Right cardiac atrium (tissue), 5 donors: ENCODE results near the gene TTLL5. TPM values are rescaled to one million over a fixed set of nuclear protein-coding genes. Genes with fewer than 3 reads are reported as not detected.
"Not testable (repeated sequence)": the region's sequence is repeated elsewhere in the genome, so short reads cannot be mapped to it uniquely, and the experiment has no call there.

Experiments
- ATAC-seq, 2 donors: fragments of 200-7000 bp; cut with Tn5 transposase; one replicate each; pipeline versions ENCODE4 v1.8.0 to v1.9.1; 2020; ENCODE audit warnings: moderate library complexity in 2 of 2, mild to moderate bottlenecking in 1 of 2
- DNase-seq, 3 donors: peaks; one replicate each; pipeline ENCODE4 v3.0.0-alpha.2; 2020
- H3K27ac ChIP-seq: one replicate; pipeline ENCODE4 v1.5.1; 2013; ENCODE audit warnings: mild to moderate bottlenecking, low read length, control low read depth, moderate library complexity
- H3K27me3 ChIP-seq: one replicate; pipeline ENCODE4 v1.6.1; 2013; ENCODE audit not compliant: control insufficient read depth, insufficient read depth
- H3K4me1 ChIP-seq: one replicate; pipeline ENCODE4 v1.6.1; 2013; ENCODE audit warnings: low read length; ENCODE audit not compliant: control insufficient read depth, insufficient read depth
- H3K4me3 ChIP-seq: one replicate; pipeline ENCODE4 v1.5.1; 2013; ENCODE audit warnings: low read length, control low read depth
- H3K9me3 ChIP-seq: one replicate; pipeline ENCODE4 v1.6.1; 2013; ENCODE audit warnings: low read length; ENCODE audit not compliant: control insufficient read depth
- WGBS: extraction: QIAGEN DNeasy Blood & Tissue Kit; methylation state at CpG from one replicate; pipeline ENCODE4 v1.1.7; 2013; 5-methylcytosine and 5-hydroxymethylcytosine counted together
- intact Hi-C, 4 donors: fragments of 100-400 bp; cut with DNase I; formaldehyde crosslinking; loops; one replicate each; pipeline versions ENCODE4 v1.11.0 to v1.14.0; 2022 to 2023
- polyA plus RNA-seq: library from polyadenylated mRNA; stranded (reverse); fragments of 200-250 nt; gene quantifications from one replicate; pipeline ENCODE4 v1.2.3, GENCODE V29; 2013
- total RNA-seq, 4 donors: library from RNA; stranded (reverse); fragmentation: NEBNext Ultra II Directional; extraction: Animal tissue kit (Norgen Biotek cat#: 25700); gene quantifications; one replicate each; pipeline ENCODE4 v1.2.1, GENCODE V29; 2021
- donor health status: healthy with polysubstance abuse.
- donor health status: DM: no; HTN: yes; CAD: no.
- donor health status: DM: no; HTN: no; CAD: no.
- donor health status: DM: no; HTN: yes; CAD: no; lungs with severe emphysema.
- donor health status: DM: yes; HTN: yes; CAD: no.

TTLL5 gene
- total and polyA plus RNA-seq, 5 donors, result 8.0 to 22.2 (median 20.0) TPM

- ATAC-seq, result peak in 1 of 2 donors; percentile 40
- Histone ChIP-seq H3K4me3 (no peak overlapping the region), H3K27ac (no peak overlapping the region), H3K9me3 (no peaks in the 10 kb centered on the region), H3K4me1 (no peaks in the 10 kb centered on the region), H3K27me3 (no peaks in the 10 kb centered on the region)
- intact Hi-C loops, result no loop called here
- WGBS, result 61% methylated on average over 2 of the region's 2 CpGs
- no peak for DNase-seq
Measured at GRCh38 chr14:75667099-75667765, 6.2 kb downstream of the TTLL5 start.

- Histone ChIP-seq H3K27ac (no peak overlapping the region), H3K9me3 (no peaks in the 10 kb centered on the region), H3K4me3 (no peak overlapping the region), H3K27me3 (no peaks in the 10 kb centered on the region), H3K4me1 (no peaks in the 10 kb centered on the region)
- intact Hi-C loops, result no loop called here
- ATAC-seq (no peak), DNase-seq (no peak)
- 94% methylated on average over 1 of the region's 1 CpG for WGBS
Measured at GRCh38 chr14:75672605-75673192, 11.7 kb downstream of the TTLL5 start.

- DNase-seq, result no peak
- no peak for ATAC-seq
- Histone ChIP-seq H3K4me3 (no peak overlapping the region), H3K27ac (no peak overlapping the region), H3K27me3 (no peaks in the 10 kb centered on the region), H3K4me1 (no peaks in the 10 kb centered on the region), H3K9me3 (no peaks in the 10 kb centered on the region)
- intact Hi-C loops, result no loop called here
- 97% methylated on average over 4 of the region's 4 CpGs for WGBS
Measured at GRCh38 chr14:75673345-75674035, 12.4 kb downstream of the TTLL5 start.

GRCh38 chr14:75675265-75675960, 14.4 kb downstream of the TTLL5 start:
- H3K27ac ChIP-seq, result no peak overlapping the region
- no peak for DNase-seq
- H3K27me3 ChIP-seq, result no peaks in the 10 kb centered on the region
- H3K4me1 ChIP-seq, result no peaks in the 10 kb centered on the region
- no peak for ATAC-seq
- H3K4me3 ChIP-seq, result no peak overlapping the region
- no peaks in the 10 kb centered on the region for H3K9me3 ChIP-seq
- 69% methylated on average over 2 of the region's 2 CpGs for WGBS
- intact Hi-C loops, result no loop called here

- H3K27ac ChIP-seq, result no peak overlapping the region
- DNase-seq (no peak), ATAC-seq (no peak)
- no peaks in the 10 kb centered on the region for H3K9me3 ChIP-seq
- no peaks in the 10 kb centered on the region for H3K27me3 ChIP-seq
- 94% methylated on average over 2 of the region's 2 CpGs for WGBS
- intact Hi-C loops, result no loop called here
- no peaks in the 10 kb centered on the region for H3K4me1 ChIP-seq
- no peak overlapping the region for H3K4me3 ChIP-seq
Measured at GRCh38 chr14:75685910-75686309, 24.9 kb downstream of the TTLL5 start.

GRCh38 chr14:75689012-75689411, 28.0 kb downstream of the TTLL5 start:
- Histone ChIP-seq H3K4me1 (no peaks in the 10 kb centered on the region), H3K27ac (no peak overlapping the region), H3K27me3 (no peaks in the 10 kb centered on the region), H3K4me3 (no peak overlapping the region), H3K9me3 (no peaks in the 10 kb centered on the region)
- ATAC-seq (peak in 1 of 2 donors; percentile 55), DNase-seq (peak in 2 of 3 donors; percentile 51 to 64)
- intact Hi-C loops, result no loop called here
- WGBS, result 63% methylated on average over 2 of the region's 2 CpGs

GRCh38 chr14:75690010-75690409, 29.0 kb downstream of the TTLL5 start:
- Histone ChIP-seq H3K4me1 (no peaks in the 10 kb centered on the region), H3K9me3 (no peaks in the 10 kb centered on the region), H3K27ac (no peak overlapping the region), H3K27me3 (no peaks in the 10 kb centered on the region), H3K4me3 (no peak overlapping the region)
- no peak for ATAC-seq
- intact Hi-C loops, result no loop called here
- WGBS, result 83% methylated on average over 7 of the region's 7 CpGs
- no peak for DNase-seq

GRCh38 chr14:75695025-75695424, 34.0 kb downstream of the TTLL5 start:
- H3K4me3 ChIP-seq, ATAC-seq, DNase-seq, H3K27me3 ChIP-seq, H3K27ac ChIP-seq, intact Hi-C loops, H3K9me3 ChIP-seq, H3K4me1 ChIP-seq: not testable (repeated sequence)
- 93% methylated on average over 6 of the region's 6 CpGs for WGBS

- no peak for DNase-seq
Measured at GRCh38 chr14:75697386-75697785, 36.3 kb downstream of the TTLL5 start.

GRCh38 chr14:75697918-75698317, 36.9 kb downstream of the TTLL5 start:
- Histone ChIP-seq H3K4me1 (peaks cover 5% of the 10 kb centered on the region), H3K27ac (no peak overlapping the region), H3K4me3 (no peak overlapping the region), H3K9me3 (no peaks in the 10 kb centered on the region), H3K27me3 (no peaks in the 10 kb centered on the region)
- WGBS, result 79% methylated on average over 2 of the region's 2 CpGs
- DNase-seq, result no peak
- intact Hi-C loops, result no loop called here
- no peak for ATAC-seq

More at GRCh38 chr14:75697386-75697785, 36.3 kb downstream of the TTLL5 start:
- Histone ChIP-seq H3K4me1 (no peaks in the 10 kb centered on the region), H3K4me3 (no peak overlapping the region), H3K9me3 (no peaks in the 10 kb centered on the region), H3K27ac (no peak overlapping the region), H3K27me3 (no peaks in the 10 kb centered on the region)
- 68% methylated on average over 1 of the region's 1 CpG for WGBS
- ATAC-seq, result no peak
- intact Hi-C loops, result no loop called here

- WGBS, result 94% methylated on average over 3 of the region's 3 CpGs
- H3K27me3 ChIP-seq, result no peaks in the 10 kb centered on the region
- no peak overlapping the region for H3K27ac ChIP-seq
- H3K9me3 ChIP-seq, result no peaks in the 10 kb centered on the region
- peaks cover 6% of the 10 kb centered on the region for H3K4me1 ChIP-seq
- intact Hi-C loops, result no loop called here
- no peak overlapping the region for H3K4me3 ChIP-seq
- ATAC-seq, result no peak
- DNase-seq, result no peak
Measured at GRCh38 chr14:75699331-75699730, 38.3 kb downstream of the TTLL5 start.
